ENCODE data around the gene GNB1L. TPM values are rescaled to one million over a fixed set of nuclear protein-coding genes. Genes with fewer than 3 reads are reported as not detected.

Gene GNB1L
- polyA plus RNA-seq, 3 donors: 3.4 to 6.0 (median 4.8) TPM

GRCh38 chr22:19800306-19800705, 54.4 kb downstream of the GNB1L start:
- H3K4me3 Mint-ChIP-seq: no peak overlapping the region

DNA sequence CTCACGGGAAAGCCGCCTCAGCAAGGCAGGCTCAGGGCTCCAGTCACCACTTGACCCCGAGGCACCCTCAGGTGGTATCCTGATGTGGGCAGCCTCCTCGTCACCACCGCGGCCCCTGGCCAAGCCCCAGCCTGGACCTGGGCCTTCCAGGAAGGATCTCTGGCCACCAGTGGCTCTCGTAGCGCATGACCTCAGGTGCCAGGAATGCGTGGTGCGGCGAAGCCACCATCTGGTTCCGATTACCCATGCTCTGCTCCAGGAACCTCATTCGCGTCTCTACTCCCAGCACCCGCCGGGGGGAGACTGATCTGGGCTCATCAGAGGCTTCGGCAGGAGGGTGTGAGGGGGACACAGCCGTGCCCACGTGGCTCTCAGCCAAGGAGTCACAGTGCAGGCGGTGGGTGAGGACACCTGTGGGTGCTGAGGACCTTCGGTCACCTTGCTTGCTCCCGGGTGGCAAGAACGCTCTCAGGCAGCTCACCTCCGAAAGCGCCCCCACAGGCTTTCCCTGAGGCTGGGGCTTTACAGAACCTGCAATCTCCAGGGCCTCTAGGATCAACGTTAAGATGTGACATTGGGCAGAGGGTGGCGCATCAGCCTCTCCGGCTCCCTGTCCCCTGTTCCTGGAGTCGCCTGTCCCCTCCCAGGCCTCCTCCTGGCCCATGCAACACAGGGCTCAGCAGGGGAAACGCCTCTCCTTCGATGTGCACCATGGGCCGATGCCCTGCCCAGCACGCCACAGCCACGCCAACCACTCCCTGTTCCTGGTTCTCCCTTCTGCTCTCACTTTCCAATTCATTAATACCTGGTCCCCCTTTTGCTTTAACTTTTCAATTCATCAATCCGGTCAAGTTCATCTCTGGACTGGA, 55.1 kb downstream of the GNB1L start:
- intact Hi-C loops (cut with micrococcal nuclease): no loop called here
- no peaks in the 10 kb centered on the region for H3K36me3 ChIP-seq (replicated peaks in 1 of 2; ENCODE audit: control insufficient read depth in 1 of 2, insufficient read depth in 2 of 2, low read length in 2 of 2)
- no peak for DNase-seq
- no peaks in the 10 kb centered on the region for H3K9me3 ChIP-seq (replicated peaks in 1 of 2; ENCODE audit: control insufficient read depth in 1 of 2, insufficient read depth in 1 of 2, low read length in 2 of 2)
- no peak overlapping the region for H3K27ac ChIP-seq (ENCODE audit: low read depth in 1 of 2, low read length in 2 of 2)
- no peaks in the 10 kb centered on the region for H4K20me1 ChIP-seq (ENCODE audit: insufficient read depth, low read length)
- H3K4me2 ChIP-seq (replicated peaks; ENCODE audit: extremely low read depth, low read length, poor library complexity, severe bottlenecking): no peak overlapping the region
- Mint-ChIP-seq H3K4me3 (no peak overlapping the region), H3K27ac (no peak overlapping the region), H3K27me3 (ENCODE audit: low read depth in 3 of 3) (peaks cover 0 to 2% (median 0%) of the 10 kb centered on the region in 3 donors), H3K9me3 (no peaks in the 10 kb centered on the region), H3K4me1 (no peaks in the 10 kb centered on the region), H3K36me3 (no peaks in the 10 kb centered on the region)
- H3K27me3 ChIP-seq (ENCODE audit: control insufficient read depth in 2 of 2, insufficient read depth in 2 of 2, low read length in 2 of 2): no peaks in the 10 kb centered on the region
- no peak overlapping the region for H3K9ac ChIP-seq (ENCODE audit: insufficient read depth, low read length, poor library complexity, severe bottlenecking)
- no peaks in the 10 kb centered on the region for H3K79me2 ChIP-seq (ENCODE audit: insufficient read depth, low read length)
- no peak overlapping the region for H2AFZ ChIP-seq (ENCODE audit: insufficient read depth, low read depth, low read length, poor library complexity, severe bottlenecking)
- H3K4me1 ChIP-seq (ENCODE audit: control insufficient read depth in 1 of 2, insufficient read depth in 2 of 2, low read length in 2 of 2): no peaks in the 10 kb centered on the region
- no peak overlapping the region for H3K4me3 ChIP-seq (replicated peaks in 1 of 3; ENCODE audit: low read depth in 2 of 3, low read length in 3 of 3)
- TF ChIP-seq, protein P1, sequence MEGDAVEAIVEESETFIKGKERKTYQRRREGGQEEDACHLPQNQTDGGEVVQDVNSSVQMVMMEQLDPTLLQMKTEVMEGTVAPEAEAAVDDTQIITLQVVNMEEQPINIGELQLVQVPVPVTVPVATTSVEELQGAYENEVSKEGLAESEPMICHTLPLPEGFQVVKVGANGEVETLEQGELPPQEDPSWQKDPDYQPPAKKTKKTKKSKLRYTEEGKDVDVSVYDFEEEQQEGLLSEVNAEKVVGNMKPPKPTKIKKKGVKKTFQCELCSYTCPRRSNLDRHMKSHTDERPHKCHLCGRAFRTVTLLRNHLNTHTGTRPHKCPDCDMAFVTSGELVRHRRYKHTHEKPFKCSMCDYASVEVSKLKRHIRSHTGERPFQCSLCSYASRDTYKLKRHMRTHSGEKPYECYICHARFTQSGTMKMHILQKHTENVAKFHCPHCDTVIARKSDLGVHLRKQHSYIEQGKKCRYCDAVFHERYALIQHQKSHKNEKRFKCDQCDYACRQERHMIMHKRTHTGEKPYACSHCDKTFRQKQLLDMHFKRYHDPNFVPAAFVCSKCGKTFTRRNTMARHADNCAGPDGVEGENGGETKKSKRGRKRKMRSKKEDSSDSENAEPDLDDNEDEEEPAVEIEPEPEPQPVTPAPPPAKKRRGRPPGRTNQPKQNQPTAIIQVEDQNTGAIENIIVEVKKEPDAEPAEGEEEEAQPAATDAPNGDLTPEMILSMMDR (IDR thresholded peaks at IDR 0.05): no peak
- WGBS (ENCODE audit: insufficient coverage): 95% methylated on average over 30 of the region's 35 CpGs

More at GRCh38 chr22:19800306-19800705, 54.4 kb downstream of the GNB1L start:
- no peak for DNase-seq
- TF ChIP-seq, protein P1 (IDR thresholded peaks at IDR 0.05): no peak
- Histone ChIP-seq H4K20me1 (ENCODE audit: insufficient read depth, low read length) (no peaks in the 10 kb centered on the region), H3K36me3 (replicated peaks in 1 of 2; ENCODE audit: control insufficient read depth in 1 of 2, insufficient read depth in 2 of 2, low read length in 2 of 2) (no peaks in the 10 kb centered on the region), H2AFZ (ENCODE audit: insufficient read depth, low read depth, low read length, poor library complexity, severe bottlenecking) (no peak overlapping the region), H3K4me3 (replicated peaks in 1 of 3; ENCODE audit: low read depth in 2 of 3, low read length in 3 of 3) (no peak overlapping the region), H3K9ac (ENCODE audit: insufficient read depth, low read length, poor library complexity, severe bottlenecking) (no peak overlapping the region), H3K4me1 (ENCODE audit: control insufficient read depth in 1 of 2, insufficient read depth in 2 of 2, low read length in 2 of 2) (no peaks in the 10 kb centered on the region), H3K79me2 (ENCODE audit: insufficient read depth, low read length) (no peaks in the 10 kb centered on the region), H3K9me3 (replicated peaks in 1 of 2; ENCODE audit: control insufficient read depth in 1 of 2, insufficient read depth in 1 of 2, low read length in 2 of 2) (no peaks in the 10 kb centered on the region), H3K27ac (ENCODE audit: low read depth in 1 of 2, low read length in 2 of 2) (no peak overlapping the region), H3K27me3 (ENCODE audit: control insufficient read depth in 2 of 2, insufficient read depth in 2 of 2, low read length in 2 of 2) (no peaks in the 10 kb centered on the region), H3K4me2 (replicated peaks; ENCODE audit: extremely low read depth, low read length, poor library complexity, severe bottlenecking) (no peak overlapping the region)
- intact Hi-C loops (cut with micrococcal nuclease): no loop called here
- Mint-ChIP-seq H3K27ac (no peak overlapping the region), H3K4me1 (no peaks in the 10 kb centered on the region), H3K36me3 (no peaks in the 10 kb centered on the region), H3K27me3 (ENCODE audit: low read depth in 3 of 3) (peaks cover 0 to 2% (median 0%) of the 10 kb centered on the region in 3 donors), H3K9me3 (no peaks in the 10 kb centered on the region)
- 98% methylated on average over 7 of the region's 8 CpGs for WGBS (ENCODE audit: insufficient coverage)
